ENCODE data around the gene BORCS8. TPM values are rescaled to one million over a fixed set of nuclear protein-coding genes. Genes with fewer than 3 reads are reported as not detected.

The BORCS8 gene
- polyA plus RNA-seq, 1 experiment: 27.5 TPM

DNA sequence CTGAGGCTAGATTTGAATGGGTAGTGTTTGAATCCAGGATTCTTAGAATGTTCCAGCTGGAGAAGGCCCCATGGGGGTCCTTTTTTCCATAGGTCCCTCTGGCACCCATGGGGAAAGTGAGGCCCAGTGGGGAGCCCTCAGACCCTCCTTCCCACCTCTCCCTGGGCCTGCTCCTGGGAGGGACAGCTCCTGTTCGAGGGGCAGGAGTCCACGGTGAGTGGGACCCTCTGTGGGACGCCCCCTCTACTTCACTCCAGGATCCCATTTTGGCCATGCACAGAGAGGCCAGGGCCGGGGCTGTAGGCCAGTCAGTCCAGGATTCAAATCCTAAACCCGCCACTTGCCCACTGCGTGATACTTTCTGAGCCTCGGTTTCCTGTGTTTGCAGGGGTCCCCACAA, 29.5 kb downstream of the BORCS8 start:
- CTCF ChIA-PET: interaction anchor here (1.5 kb wide), 1 partner anchor 12 kb away, joined by 12 read pairs; no protein-coding TSS in a partner anchor
- no peak for DNase-seq (ENCODE audit: low read depth)
- POLR2A ChIA-PET: no interaction called here
- TF ChIP-seq, protein P1, sequence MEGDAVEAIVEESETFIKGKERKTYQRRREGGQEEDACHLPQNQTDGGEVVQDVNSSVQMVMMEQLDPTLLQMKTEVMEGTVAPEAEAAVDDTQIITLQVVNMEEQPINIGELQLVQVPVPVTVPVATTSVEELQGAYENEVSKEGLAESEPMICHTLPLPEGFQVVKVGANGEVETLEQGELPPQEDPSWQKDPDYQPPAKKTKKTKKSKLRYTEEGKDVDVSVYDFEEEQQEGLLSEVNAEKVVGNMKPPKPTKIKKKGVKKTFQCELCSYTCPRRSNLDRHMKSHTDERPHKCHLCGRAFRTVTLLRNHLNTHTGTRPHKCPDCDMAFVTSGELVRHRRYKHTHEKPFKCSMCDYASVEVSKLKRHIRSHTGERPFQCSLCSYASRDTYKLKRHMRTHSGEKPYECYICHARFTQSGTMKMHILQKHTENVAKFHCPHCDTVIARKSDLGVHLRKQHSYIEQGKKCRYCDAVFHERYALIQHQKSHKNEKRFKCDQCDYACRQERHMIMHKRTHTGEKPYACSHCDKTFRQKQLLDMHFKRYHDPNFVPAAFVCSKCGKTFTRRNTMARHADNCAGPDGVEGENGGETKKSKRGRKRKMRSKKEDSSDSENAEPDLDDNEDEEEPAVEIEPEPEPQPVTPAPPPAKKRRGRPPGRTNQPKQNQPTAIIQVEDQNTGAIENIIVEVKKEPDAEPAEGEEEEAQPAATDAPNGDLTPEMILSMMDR (IDR thresholded peaks at IDR 0.05; ENCODE audit: insufficient read depth, low read depth, low read length): no peak
- H3K36me3 ChIP-seq (ENCODE audit: control insufficient read depth, insufficient read depth, low read length): no peaks in the 10 kb centered on the region
- H3K27me3 ChIP-seq (ENCODE audit: control insufficient read depth, insufficient read depth, low read length): no peaks in the 10 kb centered on the region
- no peak overlapping the region for H3K4me3 ChIP-seq (ENCODE audit: low read depth, low read length)

DNA sequence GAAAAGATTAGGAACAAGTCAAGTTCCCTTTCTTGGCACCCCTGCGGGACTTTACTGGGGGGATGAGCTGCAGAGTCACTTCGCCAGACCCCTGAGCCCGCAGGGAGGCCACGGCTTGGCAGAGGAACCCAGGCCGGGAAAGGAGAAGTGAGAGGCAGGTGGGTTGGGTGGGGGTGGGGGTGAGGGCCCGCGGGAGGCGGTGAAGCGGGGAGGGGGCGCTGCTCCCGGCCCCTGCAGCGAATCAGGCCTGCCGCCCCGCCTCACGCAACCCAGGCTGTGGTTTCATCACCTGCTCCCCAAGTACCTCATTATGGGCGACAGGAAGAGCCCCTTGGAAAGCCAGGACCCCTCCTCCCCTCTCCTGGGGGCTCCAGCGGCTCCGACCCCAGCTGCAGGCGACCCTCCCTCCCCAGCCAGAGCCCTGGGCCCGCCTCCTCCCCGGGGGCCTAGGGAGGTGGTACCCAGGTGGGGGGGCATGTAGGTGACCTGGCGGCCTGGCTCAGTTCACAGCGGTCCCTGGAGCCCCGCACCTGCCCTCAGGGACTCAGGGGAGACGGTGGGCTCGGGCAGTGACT, 31.4 kb downstream of the BORCS8 start:
- POLR2A ChIA-PET: no interaction called here
- no peak for DNase-seq (ENCODE audit: low read depth)
- Histone ChIP-seq H3K36me3 (ENCODE audit: control insufficient read depth, insufficient read depth, low read length) (no peaks in the 10 kb centered on the region), H3K27me3 (ENCODE audit: control insufficient read depth, insufficient read depth, low read length) (no peaks in the 10 kb centered on the region), H3K4me3 (ENCODE audit: low read depth, low read length) (no peak overlapping the region)
- TF ChIP-seq, protein P1 (IDR thresholded peaks at IDR 0.05; ENCODE audit: insufficient read depth, low read depth, low read length): no peak
- CTCF ChIA-PET: no interaction called here

DNA sequence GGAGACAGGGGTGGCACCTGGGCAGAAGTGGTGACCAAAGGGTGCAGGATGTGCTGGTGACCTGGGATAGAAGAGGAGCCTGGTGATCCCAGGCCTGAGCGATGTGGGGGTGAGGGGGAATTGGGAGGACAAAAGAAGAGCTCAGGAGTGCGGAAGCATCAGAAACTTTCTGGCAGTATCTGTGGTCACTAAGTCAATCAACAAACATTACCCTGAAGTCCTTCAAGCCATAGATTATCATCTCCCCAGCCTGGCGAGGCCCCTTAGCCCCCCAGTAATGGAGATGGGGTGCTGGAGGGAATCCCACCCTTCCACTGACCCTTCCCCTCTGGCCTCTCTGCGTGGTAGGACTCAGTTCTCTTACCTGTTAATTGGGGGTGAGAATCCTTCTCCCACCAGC, 32.4 kb downstream of the BORCS8 start:
- Histone ChIP-seq H3K27me3 (ENCODE audit: control insufficient read depth, insufficient read depth, low read length) (no peaks in the 10 kb centered on the region), H3K4me3 (ENCODE audit: low read depth, low read length) (no peak overlapping the region), H3K36me3 (ENCODE audit: control insufficient read depth, insufficient read depth, low read length) (no peaks in the 10 kb centered on the region)
- ChIA-PET CTCF (interaction anchor here (6.0 to 6.1 kb wide), 2 partner anchors 13 to 15 kb away, joined by 34 to 51 read pairs; no protein-coding TSS in a partner anchor), POLR2A (no interaction called here)
- TF ChIP-seq, protein P1 (IDR thresholded peaks at IDR 0.05; ENCODE audit: insufficient read depth, low read depth, low read length): no peak
- no peak for DNase-seq (ENCODE audit: low read depth)

DNA sequence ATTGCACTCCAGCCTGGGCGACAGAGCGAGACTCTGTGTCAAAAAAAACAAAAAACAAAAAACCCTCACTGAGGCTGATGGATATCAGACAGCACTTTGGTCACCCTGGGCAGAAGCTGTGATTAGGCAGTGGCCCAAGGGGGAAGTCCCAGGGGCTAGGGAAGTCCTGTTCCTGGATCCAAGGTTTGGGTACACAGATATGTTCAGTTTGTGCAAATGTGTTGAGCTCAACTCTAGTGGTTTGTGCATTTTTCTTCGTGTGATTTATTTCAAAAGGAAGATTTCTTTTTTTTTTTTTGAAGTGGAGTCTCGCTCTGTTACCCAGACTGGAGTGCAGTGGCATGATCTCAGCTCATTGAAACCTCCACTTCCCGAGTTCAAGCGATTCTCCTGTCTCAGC, 34.1 kb downstream of the BORCS8 start:
- no peak overlapping the region for H3K4me3 ChIP-seq (ENCODE audit: low read depth, low read length)
- no peak for DNase-seq (ENCODE audit: low read depth)
- ChIA-PET POLR2A (no interaction called here), CTCF (interaction anchor here (6.0 to 6.1 kb wide), 2 partner anchors 12 to 17 kb away, joined by 34 to 51 read pairs; no protein-coding TSS in a partner anchor)
- TF ChIP-seq, protein P1 (IDR thresholded peaks at IDR 0.05; ENCODE audit: insufficient read depth, low read depth, low read length): no peak
- no peaks in the 10 kb centered on the region for H3K27me3 ChIP-seq (ENCODE audit: control insufficient read depth, insufficient read depth, low read length)
- H3K36me3 ChIP-seq (ENCODE audit: control insufficient read depth, insufficient read depth, low read length): no peaks in the 10 kb centered on the region

DNA sequence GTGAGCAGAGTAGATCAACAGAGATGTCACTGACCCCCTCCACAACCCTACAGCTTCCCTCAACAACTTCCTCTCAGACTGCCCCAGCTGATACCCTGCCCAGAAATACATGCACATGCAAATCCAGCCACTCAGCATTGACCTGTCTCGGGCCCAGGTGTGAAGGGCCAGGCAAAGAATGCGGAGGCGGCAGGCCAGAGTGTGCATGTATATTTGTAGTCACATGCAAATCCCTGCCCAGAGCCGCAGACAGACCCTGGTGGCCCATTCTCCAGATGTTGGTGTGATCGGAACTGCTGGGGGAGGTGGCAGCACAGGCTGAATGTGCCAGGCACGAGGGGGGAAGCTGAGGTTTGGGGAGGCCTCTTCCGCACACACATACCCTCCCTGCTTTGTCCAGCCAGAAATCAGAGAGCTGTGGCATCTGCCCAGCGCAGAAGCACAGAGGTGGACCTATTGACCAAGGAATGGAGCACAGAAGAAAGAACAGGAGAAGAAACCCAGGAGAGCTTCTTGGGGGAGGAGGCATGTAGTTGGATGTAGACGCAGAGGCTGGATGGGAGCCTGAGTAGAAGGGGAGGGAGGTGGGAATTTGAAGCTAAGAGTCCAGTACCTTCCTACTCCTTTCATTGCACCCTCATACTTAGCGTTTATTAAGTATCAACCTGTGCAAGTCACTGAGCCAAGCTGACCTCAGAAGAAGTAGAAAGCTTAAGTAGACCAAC, 36.3 kb downstream of the BORCS8 start:
- CTCF ChIA-PET: interaction anchor here (6.0 to 6.1 kb wide), 2 partner anchors 10 to 19 kb away, joined by 34 to 51 read pairs; no protein-coding TSS in a partner anchor
- POLR2A ChIA-PET: no interaction called here

More for the DNA sequence above, 36.3 kb downstream of the BORCS8 start:
- no peak for DNase-seq (ENCODE audit: low read depth)
- Histone ChIP-seq H3K4me3 (ENCODE audit: low read depth, low read length) (no peak overlapping the region), H3K27me3 (ENCODE audit: control insufficient read depth, insufficient read depth, low read length) (no peaks in the 10 kb centered on the region), H3K36me3 (ENCODE audit: control insufficient read depth, insufficient read depth, low read length) (no peaks in the 10 kb centered on the region)
- TF ChIP-seq, protein P1 (IDR thresholded peaks at IDR 0.05; ENCODE audit: insufficient read depth, low read depth, low read length): no peak
